ENCODE data around the gene TBX18. TPM values are rescaled to one million over a fixed set of nuclear protein-coding genes. Genes with fewer than 3 reads are reported as not detected.

The TBX18 gene
- polyA plus RNA-seq, 1 donor = 0.43 TPM

DNA sequence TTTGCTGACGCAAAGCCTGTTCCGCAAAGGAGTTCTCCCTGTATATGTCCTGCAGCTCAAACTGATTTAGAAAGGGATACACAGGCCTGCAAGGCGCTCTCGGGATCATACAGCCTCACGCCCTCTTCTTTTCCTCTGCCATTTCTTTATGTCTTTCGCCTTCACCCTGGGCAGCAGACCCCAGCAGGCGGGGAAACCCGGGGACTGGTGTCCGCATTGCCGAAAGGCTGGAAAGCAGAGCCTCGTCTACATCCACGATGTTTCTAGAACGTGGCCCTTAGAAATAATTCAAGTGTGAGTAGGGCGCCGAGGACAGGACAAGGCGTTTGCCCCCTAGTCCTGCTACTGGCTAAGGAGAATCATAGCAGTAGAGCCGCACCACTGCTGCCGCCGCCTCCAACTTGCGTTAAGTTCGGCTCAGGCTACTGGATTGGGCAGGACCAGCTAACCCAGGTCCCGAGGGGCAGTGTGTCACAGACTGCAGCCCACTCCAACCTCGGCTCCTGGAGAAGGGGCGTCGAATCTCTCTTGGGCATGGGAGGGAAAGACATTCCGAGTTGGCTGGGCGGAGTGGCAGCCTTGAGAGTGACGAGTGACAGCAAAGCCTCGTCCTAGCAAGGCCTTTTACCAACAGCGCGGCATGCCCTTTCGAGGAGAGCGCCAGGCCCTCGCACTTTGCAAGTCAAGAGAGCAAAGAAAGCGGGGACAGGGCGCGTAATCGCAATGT, 2.6 kb upstream of the TBX18 start:
- WGBS (ENCODE audit: insufficient coverage, low lambda C conversion rate) = no CpG with 5 or more reads among the region's 38 CpGs

DNA sequence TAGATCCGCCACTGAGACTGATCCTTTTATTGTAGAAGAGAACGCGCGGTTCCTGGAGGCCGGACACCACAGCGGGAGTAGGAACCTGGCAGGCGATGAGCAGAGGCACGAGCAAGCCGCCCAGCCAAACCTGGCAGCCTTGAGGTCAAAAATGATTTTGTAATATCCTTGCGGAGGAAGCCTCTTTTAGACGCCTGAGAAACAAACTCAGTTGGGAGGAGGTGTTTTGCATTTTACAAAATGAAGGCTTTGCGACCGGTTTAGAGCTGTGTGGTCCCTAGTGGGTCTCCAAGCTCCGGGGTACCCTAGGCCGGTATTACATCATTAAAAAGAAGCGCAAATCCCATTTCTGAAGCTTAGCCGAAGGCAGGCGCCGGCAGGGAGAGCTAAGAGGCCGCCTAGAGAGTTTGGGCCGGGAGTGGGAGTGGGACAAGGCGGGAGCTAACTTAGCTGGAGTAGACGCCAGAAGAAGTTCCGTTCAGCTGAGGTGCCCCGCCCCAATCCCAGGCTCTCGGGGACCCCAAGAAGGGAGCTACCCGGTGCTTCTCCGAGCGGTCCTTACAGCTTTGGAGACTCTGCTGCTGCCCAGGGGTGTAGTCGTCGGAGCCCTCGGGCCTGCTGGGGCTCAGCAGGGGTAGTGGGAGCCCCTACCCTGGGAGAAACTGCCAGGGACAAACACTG, 1.9 kb upstream of the TBX18 start:
- WGBS (ENCODE audit: insufficient coverage, low lambda C conversion rate) = no CpG with 5 or more reads among the region's 32 CpGs
- Histone ChIP-seq H3K4me3 (ENCODE audit: low read length) (no peak overlapping the region), H3K9me3 (ENCODE audit: control insufficient read depth, low read depth, low read length) (peaks cover 20% of the 10 kb centered on the region), H3K27ac (ENCODE audit: low read length) (no peak overlapping the region), H3K4me1 (ENCODE audit: control insufficient read depth, insufficient read depth, low read length) (peaks cover 3% of the 10 kb centered on the region), H3K27me3 (ENCODE audit: control insufficient read depth, insufficient read depth, low read length) (peaks cover 90% of the 10 kb centered on the region), H3K36me3 (ENCODE audit: control insufficient read depth, insufficient read depth, low read length) (no peaks in the 10 kb centered on the region)
- no peak for DNase-seq

More for the DNA sequence above, 2.6 kb upstream of the TBX18 start:
- Histone ChIP-seq H3K27ac (ENCODE audit: low read length) (no peak overlapping the region), H3K9me3 (ENCODE audit: control insufficient read depth, low read depth, low read length) (peaks cover 20% of the 10 kb centered on the region), H3K36me3 (ENCODE audit: control insufficient read depth, insufficient read depth, low read length) (no peaks in the 10 kb centered on the region), H3K4me3 (ENCODE audit: low read length) (no peak overlapping the region), H3K4me1 (ENCODE audit: control insufficient read depth, insufficient read depth, low read length) (peaks cover 3% of the 10 kb centered on the region), H3K27me3 (ENCODE audit: control insufficient read depth, insufficient read depth, low read length) (peaks cover 92% of the 10 kb centered on the region)
- no peak for DNase-seq

DNA sequence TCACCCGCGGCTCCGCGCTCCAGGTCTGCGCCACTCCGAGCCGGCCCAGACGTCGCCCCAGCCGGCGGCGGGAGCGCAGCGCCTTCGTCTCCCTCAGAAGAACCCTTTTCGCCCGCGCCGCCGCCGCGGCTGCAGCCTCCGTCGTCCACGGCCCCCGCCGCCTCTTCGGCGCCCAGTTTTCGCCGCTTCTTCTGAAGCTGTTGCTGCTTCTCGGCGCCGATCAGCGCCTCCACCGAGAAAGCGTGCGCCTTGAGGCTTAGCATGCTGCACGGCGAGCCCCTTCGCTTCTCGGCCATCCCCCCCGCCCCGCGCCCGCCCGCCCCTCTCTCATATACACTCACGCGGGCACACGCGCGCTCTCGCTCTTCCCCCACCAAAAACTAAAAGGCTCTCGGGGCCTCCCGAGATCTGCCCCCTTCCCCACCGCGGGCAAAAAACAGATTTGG, 489 bp downstream of the TBX18 start:
- Histone ChIP-seq H3K27me3 (ENCODE audit: control insufficient read depth, insufficient read depth, low read length) (peaks cover 83% of the 10 kb centered on the region), H3K27ac (ENCODE audit: low read length) (no peak overlapping the region), H3K9me3 (ENCODE audit: control insufficient read depth, low read depth, low read length) (peaks cover 20% of the 10 kb centered on the region), H3K36me3 (ENCODE audit: control insufficient read depth, insufficient read depth, low read length) (no peaks in the 10 kb centered on the region), H3K4me1 (ENCODE audit: control insufficient read depth, insufficient read depth, low read length) (peaks cover 3% of the 10 kb centered on the region), H3K4me3 (ENCODE audit: low read length) (no peak overlapping the region)
- WGBS (ENCODE audit: insufficient coverage, low lambda C conversion rate) = no CpG with 5 or more reads among the region's 57 CpGs
- peak in 1 of 2 donors; percentile 38 for DNase-seq

DNA sequence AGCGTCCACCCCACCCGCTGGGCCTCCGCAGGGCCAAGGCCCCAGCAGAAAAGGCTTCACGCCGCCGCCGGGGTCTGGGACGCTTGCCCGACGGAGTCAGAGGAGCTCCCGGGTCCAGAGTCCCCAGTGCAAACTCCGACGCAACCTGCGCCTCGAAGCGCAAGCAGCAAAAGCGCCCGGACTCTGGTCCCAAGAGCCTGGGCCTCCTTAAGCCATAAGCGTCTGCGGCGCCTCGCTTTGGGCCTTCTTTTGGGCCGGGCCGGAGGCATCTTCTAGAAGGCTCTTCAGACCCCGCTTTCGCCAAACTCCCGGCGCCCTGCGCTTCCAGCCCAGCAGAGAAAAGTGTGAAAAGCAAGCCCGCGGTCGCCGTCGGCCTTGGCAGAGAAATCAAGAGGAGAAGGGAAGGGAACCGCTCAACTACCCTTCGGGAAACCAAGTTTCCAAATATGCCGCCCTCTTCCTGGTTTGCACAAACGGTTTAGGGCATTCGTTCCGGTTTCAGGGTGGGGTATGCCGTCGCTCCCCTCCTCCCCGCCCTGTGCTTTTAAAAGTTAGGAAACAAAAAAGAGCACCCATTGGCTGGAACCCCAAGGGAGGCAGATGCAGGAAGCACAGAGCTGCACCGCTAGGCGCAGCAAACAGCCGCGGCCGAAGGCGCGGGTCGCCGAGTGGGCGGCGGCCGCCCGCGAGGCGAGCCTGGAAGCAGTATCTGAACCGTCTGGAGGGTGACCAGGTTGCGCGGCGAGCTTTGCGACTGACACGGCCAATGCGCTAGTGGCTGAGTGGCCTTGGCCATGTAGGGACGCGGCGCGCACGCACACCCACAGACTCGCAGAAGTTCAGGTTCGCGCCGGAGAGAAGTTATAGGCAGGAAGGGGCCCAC, 1.2 kb downstream of the TBX18 start:
- peaks cover 20% of the 10 kb centered on the region for H3K9me3 ChIP-seq (ENCODE audit: control insufficient read depth, low read depth, low read length)
- H3K27me3 ChIP-seq (ENCODE audit: control insufficient read depth, insufficient read depth, low read length) = peaks cover 76% of the 10 kb centered on the region
- no peak overlapping the region for H3K4me3 ChIP-seq (ENCODE audit: low read length)
- DNase-seq = peak in 1 of 2 donors; percentile 39
- WGBS (ENCODE audit: insufficient coverage, low lambda C conversion rate) = 0% methylated on average over 2 of the region's 74 CpGs
- no peak overlapping the region for H3K27ac ChIP-seq (ENCODE audit: low read length)
- H3K4me1 ChIP-seq (ENCODE audit: control insufficient read depth, insufficient read depth, low read length) = peaks cover 3% of the 10 kb centered on the region
- H3K36me3 ChIP-seq (ENCODE audit: control insufficient read depth, insufficient read depth, low read length) = no peaks in the 10 kb centered on the region

DNA sequence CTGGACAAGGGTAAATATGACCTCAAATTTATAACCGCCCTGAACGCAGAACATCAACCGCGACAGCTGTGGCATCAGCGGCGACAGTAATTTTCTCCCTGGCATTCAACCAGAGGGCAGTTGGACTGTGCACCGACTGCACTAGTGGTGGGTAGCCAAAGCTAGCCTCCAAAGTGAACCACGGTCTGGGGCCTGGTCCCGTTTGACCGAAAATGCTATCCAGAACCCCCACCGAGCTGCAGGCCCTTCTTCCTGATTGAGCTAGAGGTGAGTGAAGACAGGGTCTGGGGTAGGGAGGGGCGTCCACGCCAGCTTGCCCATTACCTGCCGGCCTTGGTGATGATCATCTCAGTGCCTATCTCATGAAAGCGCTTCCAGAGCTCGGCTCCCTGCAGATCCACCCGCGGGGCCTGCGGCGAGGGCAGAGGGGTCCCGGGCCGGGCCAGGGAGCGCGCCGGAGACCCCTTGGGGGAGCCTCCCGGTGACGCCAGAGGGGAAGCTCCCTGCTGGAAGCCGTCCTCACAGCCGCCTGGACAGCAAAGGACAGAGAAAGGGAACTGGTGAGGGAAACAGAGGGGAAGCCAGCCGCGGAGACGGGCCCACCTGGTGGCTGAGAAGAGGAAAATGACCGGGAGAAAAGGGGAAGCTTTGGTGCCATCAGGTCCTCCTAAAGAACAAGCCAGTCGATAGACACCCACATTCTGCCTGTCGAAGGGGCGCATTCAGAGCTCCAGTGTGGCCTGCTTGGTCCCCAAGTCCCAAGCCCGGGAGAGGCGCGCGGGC, 2.0 kb downstream of the TBX18 start:
- Histone ChIP-seq H3K9me3 (ENCODE audit: control insufficient read depth, low read depth, low read length) (peaks cover 20% of the 10 kb centered on the region), H3K4me3 (ENCODE audit: low read length) (no peak overlapping the region), H3K4me1 (ENCODE audit: control insufficient read depth, insufficient read depth, low read length) (peaks cover 3% of the 10 kb centered on the region), H3K27me3 (ENCODE audit: control insufficient read depth, insufficient read depth, low read length) (peaks cover 71% of the 10 kb centered on the region), H3K27ac (ENCODE audit: low read length) (no peak overlapping the region), H3K36me3 (ENCODE audit: control insufficient read depth, insufficient read depth, low read length) (no peaks in the 10 kb centered on the region)
- no CpG with 5 or more reads among the region's 40 CpGs for WGBS (ENCODE audit: insufficient coverage, low lambda C conversion rate)
- no peak for DNase-seq

DNA sequence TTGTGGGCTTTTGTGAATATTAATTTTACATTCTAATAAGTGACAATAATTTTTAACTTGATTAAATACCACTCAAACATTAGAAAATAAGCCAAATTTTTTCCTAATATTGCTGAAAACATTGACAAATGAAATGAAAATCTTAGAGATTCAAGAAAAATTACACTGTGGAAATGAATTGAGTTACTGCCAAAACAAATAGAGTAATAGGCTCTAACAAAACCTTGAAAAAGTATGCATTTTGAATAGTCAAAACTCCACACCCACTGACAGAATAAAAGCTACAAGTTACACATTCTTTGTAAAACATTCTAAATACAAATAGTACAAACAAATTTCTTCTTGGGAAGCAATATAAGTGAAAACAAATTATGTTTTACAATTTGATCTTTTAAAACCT, 5.9 kb downstream of the TBX18 start:
- Histone ChIP-seq H3K36me3 (ENCODE audit: control insufficient read depth, insufficient read depth, low read length) (no peaks in the 10 kb centered on the region), H3K27me3 (ENCODE audit: control insufficient read depth, insufficient read depth, low read length) (peaks cover 34% of the 10 kb centered on the region)
- no peak for DNase-seq

DNA sequence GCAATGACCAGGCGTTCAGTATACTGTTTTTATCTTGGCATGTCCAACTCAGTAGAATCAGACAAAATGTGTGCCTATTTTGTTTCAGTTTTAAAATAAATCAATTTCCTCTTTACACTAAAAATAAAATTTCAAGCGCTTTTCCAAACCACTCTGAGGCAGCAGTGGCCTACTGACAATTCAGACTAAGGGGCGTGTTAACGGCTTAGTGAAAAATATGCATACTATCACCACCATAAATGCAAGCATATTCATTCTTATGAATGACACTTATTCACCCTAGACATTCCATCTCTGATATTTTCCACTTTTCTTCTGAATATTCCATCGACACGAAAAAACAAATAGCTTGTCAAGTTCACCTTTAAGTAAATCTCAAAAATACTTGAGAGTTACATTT, 7.5 kb downstream of the TBX18 start:
- no peaks in the 10 kb centered on the region for H3K36me3 ChIP-seq (ENCODE audit: control insufficient read depth, insufficient read depth, low read length)
- H3K27me3 ChIP-seq (ENCODE audit: control insufficient read depth, insufficient read depth, low read length) = peaks cover 21% of the 10 kb centered on the region
- no peak overlapping the region for H3K4me3 ChIP-seq (ENCODE audit: low read length)
- no peak for DNase-seq
- H3K4me1 ChIP-seq (ENCODE audit: control insufficient read depth, insufficient read depth, low read length) = no peaks in the 10 kb centered on the region
- no peak overlapping the region for H3K27ac ChIP-seq (ENCODE audit: low read length)
- 96% methylated on average over 4 of the region's 6 CpGs for WGBS (ENCODE audit: insufficient coverage, low lambda C conversion rate)
- no peaks in the 10 kb centered on the region for H3K9me3 ChIP-seq (ENCODE audit: control insufficient read depth, low read depth, low read length)

More for the DNA sequence above, 5.9 kb downstream of the TBX18 start:
- H3K9me3 ChIP-seq (ENCODE audit: control insufficient read depth, low read depth, low read length) = peaks cover 8% of the 10 kb centered on the region
- no peaks in the 10 kb centered on the region for H3K4me1 ChIP-seq (ENCODE audit: control insufficient read depth, insufficient read depth, low read length)
- no peak overlapping the region for H3K4me3 ChIP-seq (ENCODE audit: low read length)
- no peak overlapping the region for H3K27ac ChIP-seq (ENCODE audit: low read length)

DNA sequence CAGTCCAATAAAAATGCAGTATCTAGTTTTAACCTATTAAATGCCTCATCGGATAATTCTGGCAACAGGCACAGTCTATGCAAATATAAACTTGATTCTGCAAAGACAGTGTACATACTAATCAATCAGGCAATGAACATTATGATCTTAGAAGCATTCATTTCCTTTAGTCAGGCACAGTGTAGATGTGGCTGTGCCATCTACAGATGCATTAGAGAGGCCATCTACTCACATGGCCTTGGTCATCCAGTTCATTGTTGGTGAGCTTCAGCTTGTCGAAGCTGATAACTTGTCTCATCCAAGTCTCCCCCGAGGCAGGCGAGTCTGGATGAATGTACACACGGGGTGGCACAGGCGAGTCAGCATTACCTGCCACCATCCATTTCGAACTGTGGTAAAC, 7.9 kb downstream of the TBX18 start:
- no peak for DNase-seq
- no CpG with 5 or more reads among the region's 7 CpGs for WGBS (ENCODE audit: insufficient coverage, low lambda C conversion rate)
- Histone ChIP-seq H3K9me3 (ENCODE audit: control insufficient read depth, low read depth, low read length) (no peaks in the 10 kb centered on the region), H3K27me3 (ENCODE audit: control insufficient read depth, insufficient read depth, low read length) (peaks cover 18% of the 10 kb centered on the region), H3K4me1 (ENCODE audit: control insufficient read depth, insufficient read depth, low read length) (no peaks in the 10 kb centered on the region), H3K36me3 (ENCODE audit: control insufficient read depth, insufficient read depth, low read length) (no peaks in the 10 kb centered on the region), H3K27ac (ENCODE audit: low read length) (no peak overlapping the region), H3K4me3 (ENCODE audit: low read length) (no peak overlapping the region)

DNA sequence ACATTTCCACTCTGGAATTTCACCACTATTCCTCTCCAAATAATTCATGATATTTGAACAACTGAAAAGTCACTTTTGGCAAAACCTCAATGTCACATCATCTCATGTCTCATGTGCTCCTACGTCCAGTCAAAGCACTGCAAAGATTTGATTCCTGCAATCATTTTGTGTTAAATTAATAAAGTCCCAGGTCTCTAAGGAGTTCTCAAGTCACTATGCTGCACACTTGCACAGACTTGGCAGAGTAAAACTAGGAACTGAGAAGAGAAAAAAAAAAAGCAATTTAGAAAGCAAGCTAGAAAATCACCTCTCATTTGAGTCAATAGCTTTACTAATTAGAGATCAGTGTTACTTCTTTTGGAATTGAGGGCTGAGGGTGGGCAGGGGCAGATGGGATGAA, 11.2 kb downstream of the TBX18 start:
- no CpG with 5 or more reads among the region's 1 CpG for WGBS (ENCODE audit: insufficient coverage, low lambda C conversion rate)
- Histone ChIP-seq H3K27me3 (ENCODE audit: control insufficient read depth, insufficient read depth, low read length) (peaks cover 6% of the 10 kb centered on the region), H3K27ac (ENCODE audit: low read length) (no peak overlapping the region), H3K4me1 (ENCODE audit: control insufficient read depth, insufficient read depth, low read length) (no peaks in the 10 kb centered on the region), H3K9me3 (ENCODE audit: control insufficient read depth, low read depth, low read length) (no peaks in the 10 kb centered on the region), H3K4me3 (ENCODE audit: low read length) (no peak overlapping the region), H3K36me3 (ENCODE audit: control insufficient read depth, insufficient read depth, low read length) (no peaks in the 10 kb centered on the region)
- no peak for DNase-seq

Data from large intestine (tissue), 3 donors.